Measurements from ENCODE around the gene OSBPL9.
"Not testable (repeated sequence)": the region's sequence is repeated elsewhere in the genome, so short reads cannot be mapped to it uniquely, and the experiment has no call there.

OSBPL9 gene

GRCh38 chr1:51712590-51712989 is 95.7 kb downstream of the OSBPL9 start:
- no peak for DNase-seq (ENCODE audit: low read depth)

DNA sequence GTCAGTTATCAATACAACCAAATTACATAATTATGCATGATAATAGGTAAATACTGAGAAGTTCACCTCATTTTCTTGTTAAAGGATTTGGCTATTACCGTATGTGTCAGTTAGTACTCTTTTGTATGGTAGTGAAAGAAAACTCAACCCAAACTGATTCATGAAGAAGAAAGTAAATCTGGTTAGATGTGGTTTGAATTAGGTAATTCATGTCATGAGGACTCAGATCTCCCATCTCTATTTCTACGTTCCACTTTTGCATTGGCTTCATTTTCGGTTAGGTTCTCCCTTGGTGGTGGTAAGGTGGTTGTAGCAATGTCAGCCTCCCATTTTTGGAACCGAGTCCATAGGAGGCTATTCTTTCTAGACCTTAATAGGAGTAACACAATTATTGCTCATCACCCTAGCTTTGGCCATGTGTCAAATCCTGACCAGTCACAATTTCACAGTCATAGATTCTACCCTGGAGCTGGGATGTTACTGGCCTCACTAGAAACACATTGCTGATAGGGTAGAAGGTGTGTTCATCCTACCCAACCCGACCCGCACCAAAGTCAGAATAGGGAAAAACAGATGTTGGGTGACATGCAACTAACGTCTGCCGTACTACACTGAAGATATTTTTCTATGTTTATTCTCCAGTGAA is 97.6 kb downstream of the OSBPL9 start:
- DNase-seq (ENCODE audit: low read depth) = no peak

DNA sequence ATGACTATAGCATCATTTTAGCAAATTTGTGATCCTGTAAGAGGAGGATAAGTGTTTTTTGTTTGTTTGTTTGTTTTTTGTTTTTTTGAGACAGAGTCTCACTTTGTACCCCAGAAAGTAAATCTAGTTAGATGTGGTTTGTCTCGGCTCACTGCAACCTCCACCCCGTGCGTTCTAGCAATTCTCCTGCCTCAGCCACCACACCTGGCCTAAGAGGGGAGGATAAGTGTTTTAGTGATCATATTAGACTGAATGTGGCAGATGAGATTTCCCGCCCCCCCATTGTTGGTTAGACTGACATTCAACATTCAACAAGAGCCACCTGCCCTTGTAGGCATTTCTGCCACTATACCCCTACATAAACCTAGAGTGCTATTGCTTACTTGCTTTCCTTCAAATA is 98.5 kb downstream of the OSBPL9 start:
- no peak for DNase-seq (ENCODE audit: low read depth)

- no peak for DNase-seq (ENCODE audit: low read depth)
Observed at GRCh38 chr1:51716746-51717145, 99.9 kb downstream of the OSBPL9 start.

DNA sequence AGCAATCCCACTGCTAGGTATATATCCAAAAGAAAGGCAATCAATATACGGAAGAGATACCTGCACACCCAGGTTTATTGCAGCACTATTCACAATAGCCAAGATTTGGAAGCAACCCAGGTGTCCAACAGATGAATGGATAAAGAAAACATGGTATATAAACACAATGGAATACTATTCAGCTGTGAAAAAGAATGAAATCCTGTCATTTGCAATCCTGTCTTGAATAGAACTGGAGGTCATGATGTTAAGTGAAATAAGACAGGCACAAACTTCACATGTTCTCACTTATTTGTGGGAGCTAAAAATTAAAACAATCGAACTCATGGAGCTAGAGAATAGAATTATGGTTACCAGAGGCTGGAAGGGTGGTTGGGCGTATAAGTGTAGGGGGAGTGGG is 101.0 kb downstream of the OSBPL9 start:
- DNase-seq (ENCODE audit: low read depth) = no peak

- DNase-seq (ENCODE audit: low read depth) = no peak
Observed at GRCh38 chr1:51719146-51719545, 102.3 kb downstream of the OSBPL9 start.

DNA sequence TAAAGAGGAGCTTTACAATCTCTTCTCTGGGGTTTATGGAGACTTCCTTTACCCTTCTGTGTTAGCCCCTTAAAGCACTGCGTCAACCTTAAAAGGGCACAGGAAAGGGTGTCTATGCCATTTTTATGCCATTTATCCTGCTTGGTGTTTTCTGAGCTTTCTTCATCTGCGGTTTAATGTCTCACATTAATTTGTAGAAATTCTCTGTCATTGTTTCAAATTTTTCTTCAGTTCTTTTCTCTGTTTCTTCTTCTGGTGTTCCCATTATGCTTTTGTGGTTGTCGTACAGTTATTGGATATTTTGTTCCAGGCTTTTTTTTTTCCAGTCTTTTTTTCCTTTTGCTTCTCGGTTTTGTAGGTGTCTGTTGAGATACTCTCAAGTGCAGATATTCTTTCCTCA is 107.9 kb downstream of the OSBPL9 start:
- DNase-seq (ENCODE audit: low read depth) = no peak

DNA sequence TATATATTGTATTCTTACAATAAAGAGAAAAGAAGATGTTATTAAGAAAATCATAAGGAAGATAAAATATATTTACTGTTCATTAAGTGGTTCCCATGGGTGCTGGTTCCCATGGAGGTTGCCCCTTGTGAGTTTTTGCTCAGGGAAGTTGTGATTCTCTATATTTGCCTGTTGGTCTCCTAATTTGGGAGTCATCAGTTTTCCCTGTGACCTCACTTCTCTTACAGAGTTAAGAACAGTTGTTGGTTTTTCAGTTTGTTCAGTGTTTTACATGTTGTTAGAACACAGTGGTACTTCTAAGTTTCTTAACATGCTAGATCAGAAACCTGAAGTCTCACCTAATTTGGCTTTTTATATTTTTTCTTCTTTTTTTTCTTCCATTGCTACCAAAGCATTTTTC is 109.2 kb downstream of the OSBPL9 start:
- no peak for DNase-seq (ENCODE audit: low read depth)

DNA sequence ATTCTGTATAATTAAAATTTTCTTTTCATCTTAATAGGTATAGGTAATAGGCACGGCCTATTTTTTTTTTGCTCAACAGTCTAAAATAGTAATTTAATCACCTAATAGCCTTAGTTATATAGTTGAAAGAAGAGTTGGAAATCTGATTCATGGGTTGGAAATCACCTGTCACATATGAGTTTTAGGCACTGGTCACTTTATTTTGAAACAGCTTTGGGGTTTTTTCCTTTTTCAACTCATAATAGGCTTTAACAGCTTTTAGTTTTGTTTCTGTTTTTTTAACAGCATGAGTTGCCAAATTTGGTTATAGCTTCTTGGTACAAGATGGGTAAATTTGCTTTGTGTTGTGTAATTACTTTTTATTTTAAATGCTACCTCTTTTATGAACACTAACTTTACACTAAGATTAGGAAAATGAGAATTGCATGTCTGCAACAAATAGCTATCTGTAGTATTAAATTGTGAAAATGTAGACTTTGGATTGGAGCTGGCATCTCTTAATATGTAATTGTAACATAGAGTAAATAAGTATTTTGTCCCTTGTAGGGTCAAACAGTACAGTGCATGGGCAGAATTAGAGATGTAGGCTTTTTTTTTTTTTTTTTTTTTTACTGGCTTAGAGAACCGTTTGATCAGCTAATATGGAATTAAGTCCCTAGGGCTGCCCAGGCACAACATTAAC is 109.8 kb downstream of the OSBPL9 start:
- DNase-seq (ENCODE audit: low read depth) = no peak

DNA sequence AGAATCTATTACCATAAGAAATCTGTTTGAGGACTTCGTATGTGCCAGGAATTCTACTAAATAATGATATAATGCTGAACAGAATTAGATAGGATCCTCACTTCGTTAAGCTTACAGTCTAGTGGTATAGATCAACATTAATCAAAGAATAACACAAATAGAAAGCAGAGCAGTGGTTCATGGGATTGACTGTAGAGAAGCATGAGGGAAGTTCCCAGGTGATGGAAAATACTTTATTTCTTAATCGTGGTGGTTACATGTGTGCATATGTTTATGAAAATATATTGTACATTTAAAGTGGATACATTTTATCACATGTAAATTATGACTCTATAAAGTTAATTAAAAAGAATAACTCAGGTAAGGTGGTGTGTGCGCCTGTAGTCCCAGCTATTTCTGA is 110.5 kb downstream of the OSBPL9 start:
- DNase-seq (ENCODE audit: low read depth) = no peak

DNA sequence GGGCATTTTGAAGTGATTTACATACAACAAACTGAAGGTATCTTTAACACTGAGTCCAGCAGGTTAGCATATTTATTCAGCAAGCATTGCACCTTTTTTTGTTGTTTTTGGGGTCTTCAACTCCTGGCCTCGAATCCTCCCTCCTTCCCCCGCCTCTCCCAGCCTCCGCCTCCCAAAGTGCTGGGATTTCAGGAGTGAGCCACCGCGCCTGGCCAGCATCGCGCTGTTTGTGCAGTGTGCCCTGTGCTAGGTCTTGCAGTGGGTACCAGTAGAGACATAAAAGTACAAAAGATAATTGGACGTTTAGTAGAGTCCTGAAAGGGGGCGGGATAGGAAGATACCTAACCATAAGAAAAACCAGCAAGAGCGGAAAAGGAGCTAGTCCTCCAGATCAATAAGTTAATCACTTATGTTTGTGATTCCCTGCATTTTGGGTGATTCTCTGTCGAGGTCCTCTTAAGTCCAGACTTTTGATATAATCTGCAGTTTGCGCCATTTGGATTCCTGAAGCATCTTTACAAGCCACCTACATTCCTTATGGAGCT is 111.8 kb downstream of the OSBPL9 start:
- DNase-seq (ENCODE audit: low read depth) = no peak

DNA sequence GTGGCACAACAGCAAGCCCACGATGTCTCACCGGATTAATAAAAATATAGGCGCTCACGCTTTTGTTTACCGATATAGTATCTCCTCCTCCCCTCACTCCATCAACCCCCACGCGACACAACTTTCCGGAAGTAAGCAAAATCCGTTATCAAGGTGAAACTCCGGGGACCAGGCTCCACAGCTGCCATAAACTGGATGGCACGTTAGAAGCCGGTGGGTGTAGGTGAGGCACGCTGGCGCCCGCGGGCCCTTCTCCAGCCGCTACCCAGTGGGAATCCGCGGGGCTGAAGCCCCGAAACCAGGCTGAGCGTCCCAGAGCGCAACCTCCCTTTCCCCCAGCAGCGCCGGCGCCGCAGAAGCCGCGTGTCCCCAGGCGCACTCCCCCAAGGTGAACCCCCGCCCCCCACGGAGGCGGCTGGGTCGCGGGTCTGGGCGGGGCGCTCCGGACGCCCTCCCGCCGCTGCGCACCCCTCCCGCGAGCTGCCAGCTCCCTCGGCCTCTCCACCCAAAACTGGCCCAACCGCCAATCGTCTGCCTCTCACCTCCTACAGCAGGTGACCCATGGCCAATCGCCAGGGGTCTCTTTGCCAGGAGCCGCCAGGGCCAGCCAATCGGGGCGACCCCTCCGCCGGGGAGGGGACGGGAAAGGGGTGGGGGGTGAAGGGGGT is 112.4 kb downstream of the OSBPL9 start:
- DNase-seq (ENCODE audit: low read depth) = peak; percentile 90

DNA sequence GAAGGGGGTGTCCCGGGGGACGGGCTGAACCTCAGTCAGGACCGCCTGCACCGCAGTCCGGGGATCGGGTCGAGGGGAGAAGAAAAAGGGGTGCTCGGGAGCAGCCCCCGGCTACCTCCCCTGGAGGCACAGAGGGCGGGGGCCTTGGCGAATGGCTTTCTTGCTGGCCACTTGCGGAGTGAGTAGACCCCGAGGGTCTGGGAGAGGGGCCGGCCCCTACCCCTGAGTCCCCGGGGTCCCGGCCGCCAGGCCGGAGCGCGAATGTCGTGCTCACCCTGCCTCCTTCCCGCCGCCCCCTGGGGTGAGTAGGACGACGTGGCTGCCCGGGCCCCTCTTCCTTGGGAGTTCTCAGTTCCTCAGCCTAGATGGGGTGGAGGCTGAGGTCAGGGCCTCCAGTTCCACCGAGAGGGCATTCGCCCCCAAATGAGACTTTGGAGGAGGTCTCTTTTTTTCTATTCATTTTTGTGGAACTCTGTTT is 113.0 kb downstream of the OSBPL9 start:
- DNase-seq (ENCODE audit: low read depth) = no peak

DNA sequence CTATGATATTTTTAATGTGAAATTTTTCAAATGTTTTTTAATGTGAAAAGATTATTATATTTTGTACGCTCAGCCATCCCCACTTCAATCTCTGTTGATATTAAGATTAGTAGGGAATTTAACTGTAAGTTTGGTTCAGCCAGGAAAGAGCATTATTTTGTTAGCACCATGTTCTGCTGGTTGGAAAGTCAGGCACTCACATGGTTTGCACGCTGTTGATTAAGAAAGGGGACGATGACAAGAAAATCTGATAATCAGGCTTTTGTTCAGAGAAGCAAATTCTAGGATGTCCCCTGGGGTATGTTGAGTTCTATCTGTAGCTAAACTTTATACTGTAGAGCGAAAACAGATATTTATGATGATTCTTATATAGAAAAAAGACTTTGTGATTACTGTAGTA is 115.1 kb downstream of the OSBPL9 start:
- DNase-seq (ENCODE audit: low read depth) = no peak

DNA sequence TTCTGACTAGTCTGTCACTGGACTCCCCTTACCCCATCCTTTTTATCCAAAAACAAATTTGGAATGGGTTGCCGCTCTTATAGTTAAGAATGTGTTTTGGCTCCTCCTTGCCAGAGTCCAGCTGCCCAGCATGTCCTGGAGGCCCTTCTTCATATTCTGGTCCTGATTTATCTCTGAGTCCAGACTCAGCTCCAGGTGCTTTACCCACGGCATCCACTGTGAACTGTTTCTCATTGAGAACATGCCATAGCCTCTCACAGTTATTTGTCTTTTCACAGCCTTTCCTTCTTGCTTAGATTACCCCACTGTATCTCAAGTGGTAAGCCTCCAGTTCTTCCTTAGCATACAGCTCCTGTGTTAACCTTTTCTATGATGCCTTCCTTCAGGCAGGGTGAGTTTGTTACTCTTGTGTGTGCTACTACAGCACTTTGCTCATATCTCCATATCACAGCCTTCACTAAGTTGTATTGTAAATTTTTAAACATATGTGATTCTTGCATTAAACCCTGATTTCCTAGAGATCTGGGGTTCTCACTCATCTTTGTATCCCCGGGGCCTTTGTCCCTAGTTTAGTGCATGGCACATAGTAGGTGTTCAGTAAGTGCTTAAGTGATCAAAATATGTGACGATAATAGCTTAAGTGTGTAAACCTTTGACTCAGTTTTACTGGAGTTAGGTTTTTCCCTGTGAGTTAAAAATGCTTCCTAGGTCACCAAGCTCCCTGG is 116.0 kb downstream of the OSBPL9 start:
- no peak for DNase-seq (ENCODE audit: low read depth)

DNA sequence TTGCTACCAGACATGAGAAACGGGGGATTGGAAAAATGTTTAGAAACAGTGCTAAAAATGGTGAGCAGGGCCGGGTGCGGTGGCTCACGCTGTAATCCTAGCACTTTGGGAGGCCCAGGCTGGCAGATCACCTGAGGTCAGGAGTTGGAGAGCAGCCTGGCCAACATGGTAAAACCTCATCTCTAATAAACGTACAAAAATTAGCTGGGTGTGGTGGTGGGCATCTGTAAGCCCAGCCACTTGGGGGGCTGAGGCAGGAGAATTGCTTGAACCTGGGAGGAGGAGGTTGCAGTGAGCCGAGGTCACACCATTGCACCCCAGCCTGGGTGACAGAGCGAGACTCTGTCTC is 116.5 kb downstream of the OSBPL9 start:
- DNase-seq (ENCODE audit: low read depth) = not testable (repeated sequence)

DNA sequence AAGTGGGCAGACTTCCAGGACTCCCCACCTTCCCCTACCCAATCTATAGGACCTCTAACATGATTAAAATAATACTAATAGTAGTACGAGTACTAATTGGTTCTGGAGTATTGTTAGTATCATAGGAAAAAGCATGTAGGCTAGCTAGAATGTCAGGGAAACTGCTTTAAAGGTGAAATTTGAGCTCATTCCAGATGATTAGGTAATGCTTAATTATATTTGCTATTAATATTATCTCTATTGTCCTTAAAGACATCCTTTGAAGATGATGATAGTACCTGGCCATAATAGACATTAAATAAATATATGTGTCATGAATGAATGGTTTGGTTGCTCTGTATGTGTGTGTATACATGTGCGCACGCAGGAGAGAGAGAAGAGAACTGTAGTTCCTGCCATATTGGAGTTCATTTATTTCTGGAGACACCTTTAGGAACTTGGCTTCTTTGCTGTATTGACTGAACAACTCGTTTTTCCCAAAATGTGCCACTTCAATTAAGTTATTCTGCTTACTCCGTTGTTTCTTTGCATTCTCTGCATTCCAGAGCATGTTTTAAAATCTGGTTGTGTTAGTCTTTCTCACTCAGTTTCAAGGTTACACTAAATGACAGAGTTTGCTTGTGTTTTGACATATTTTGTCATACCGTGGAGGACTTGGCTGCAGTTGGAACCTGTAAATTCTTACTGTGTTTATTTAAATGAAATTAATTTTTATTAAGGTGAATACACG is 117.1 kb downstream of the OSBPL9 start:
- DNase-seq (ENCODE audit: low read depth) = no peak

DNA sequence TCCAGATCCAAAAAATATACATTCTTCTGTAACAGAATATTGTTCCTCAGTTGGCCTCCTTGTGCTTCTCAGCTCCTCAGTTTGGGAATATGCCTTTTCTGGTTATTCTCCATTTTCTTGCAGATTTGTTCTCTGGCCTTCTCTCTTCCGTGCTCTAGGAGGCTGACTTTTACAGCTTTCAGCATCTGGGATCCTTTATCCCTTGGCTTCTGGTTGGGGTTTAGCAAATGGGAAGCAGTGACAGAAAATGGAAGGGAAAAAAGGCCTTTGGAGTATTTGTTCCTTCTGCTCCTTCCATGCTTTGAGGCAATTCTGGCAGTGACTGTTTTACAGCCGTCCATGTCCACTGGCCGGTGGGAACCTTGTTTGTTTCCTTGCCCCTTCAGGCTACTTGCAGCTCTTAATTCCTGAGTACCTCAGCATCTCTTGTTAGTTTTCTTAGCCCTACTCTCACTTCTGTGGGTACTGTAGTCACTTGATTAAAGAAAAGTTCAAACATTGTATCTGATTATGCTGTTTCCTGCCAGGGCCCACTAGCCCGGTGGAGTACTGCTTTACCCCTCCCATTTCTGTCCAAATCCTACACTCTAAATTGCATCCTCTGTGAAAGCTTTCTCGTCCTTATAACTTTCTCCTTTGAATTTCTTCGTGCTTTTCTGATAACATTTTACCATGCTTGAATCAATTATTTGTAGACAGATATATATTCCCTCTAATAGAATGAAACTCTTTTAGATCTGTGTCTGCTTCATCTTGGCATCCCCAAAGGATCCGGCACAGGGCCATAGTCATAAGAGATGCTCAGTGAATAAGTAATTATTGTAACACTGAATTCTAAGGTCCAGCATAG is 118.2 kb downstream of the OSBPL9 start:
- DNase-seq (ENCODE audit: low read depth) = no peak

GRCh38 chr1:51735746-51736254 is 118.9 kb downstream of the OSBPL9 start:
- DNase-seq (ENCODE audit: low read depth) = no peak

DNA sequence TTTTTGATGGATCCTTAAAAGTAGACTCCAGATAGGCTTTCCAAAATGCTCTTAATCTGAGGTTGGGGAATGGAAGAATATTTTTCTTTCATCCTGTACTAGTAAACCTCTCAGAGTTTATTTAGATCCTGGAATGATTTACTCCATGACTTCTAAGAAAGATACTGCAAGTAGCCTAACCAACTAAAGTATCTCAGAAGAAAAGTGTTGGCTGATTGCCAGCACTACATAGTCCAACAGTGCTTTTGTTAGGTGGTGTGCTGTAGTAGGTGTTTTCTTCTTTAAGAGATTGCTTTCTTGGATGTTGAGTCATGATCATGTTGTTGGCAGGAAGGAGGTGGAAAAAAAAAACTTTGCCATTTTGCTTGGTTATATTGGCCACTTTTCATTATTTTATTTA is 119.8 kb downstream of the OSBPL9 start:
- DNase-seq (ENCODE audit: low read depth) = no peak

DNA sequence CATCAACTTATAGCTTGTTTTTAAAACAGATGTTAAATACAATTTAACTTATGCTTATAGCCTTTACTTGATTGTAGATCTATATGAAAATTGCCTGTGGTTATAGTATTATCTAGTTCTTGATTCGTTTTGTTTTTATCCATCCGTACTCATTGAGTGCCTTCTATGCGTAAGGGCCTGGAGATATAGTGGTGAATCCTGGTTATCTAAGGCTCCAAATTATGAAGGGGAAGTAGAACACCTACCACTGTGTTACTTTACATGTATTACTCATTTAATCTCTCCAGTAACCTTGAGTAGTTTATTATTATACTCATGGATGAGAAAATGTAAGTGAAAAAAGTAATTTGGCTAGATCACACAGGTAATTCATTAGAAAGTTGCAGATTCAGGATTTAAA is 121.8 kb downstream of the OSBPL9 start:
- DNase-seq (ENCODE audit: low read depth) = no peak
